GM03348 (cell line): ENCODE measurements around the gene SDK2.

ENCODE experiments used
- DNase-seq: peaks from one replicate; pipeline ENCODE4 v3.0.0; 2012; ENCODE audit warnings: low spot score

The SDK2 gene

DNA sequence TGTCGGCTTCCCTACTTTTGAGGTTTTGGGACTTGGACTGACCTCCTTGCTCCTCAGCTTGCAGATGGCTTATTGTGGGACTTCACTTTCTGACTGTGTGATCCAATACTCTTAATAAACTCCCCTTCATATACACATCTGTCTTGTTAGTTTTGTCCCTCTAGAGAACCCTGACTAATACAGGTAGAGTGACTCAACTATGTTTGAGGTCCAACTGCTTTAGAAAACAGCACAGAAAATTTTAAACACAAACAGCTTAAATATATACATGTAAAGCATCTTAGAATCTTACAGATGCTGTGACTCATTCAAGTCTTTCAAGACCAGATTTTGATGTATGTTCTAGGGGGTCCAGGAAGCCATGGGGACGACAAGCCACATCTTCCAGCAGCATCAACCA lies 11.7 kb downstream of the SDK2 start:
- no peak for DNase-seq

GRCh38 chr17:73630965-73631595 lies 13.2 kb downstream of the SDK2 start:
- no peak for DNase-seq

DNA sequence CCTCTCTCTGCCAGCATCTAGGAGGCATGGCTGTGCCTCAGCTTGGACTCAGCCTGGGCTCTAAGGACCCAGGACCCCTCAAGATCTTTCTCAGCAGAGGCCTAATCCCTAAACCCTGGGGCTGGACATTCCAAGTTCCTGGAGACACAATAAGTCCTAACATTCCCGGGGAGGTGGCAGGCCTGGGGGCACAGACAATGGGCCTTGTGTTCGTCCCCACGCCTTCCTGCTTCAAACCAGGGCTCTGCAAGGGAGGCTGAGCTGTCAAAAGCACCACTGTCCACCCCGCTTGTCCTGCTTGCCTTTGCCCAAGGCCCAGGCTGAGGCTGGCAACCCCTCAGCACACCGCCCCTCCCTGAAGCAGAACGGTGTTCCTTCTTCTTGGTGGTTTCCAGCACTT lies 13.7 kb downstream of the SDK2 start:
- DNase-seq: no peak

GRCh38 chr17:73628642-73629552 lies 15.3 kb downstream of the SDK2 start:
- DNase-seq: no peak

GRCh38 chr17:73625991-73626673 lies 18.1 kb downstream of the SDK2 start:
- no peak for DNase-seq

DNA sequence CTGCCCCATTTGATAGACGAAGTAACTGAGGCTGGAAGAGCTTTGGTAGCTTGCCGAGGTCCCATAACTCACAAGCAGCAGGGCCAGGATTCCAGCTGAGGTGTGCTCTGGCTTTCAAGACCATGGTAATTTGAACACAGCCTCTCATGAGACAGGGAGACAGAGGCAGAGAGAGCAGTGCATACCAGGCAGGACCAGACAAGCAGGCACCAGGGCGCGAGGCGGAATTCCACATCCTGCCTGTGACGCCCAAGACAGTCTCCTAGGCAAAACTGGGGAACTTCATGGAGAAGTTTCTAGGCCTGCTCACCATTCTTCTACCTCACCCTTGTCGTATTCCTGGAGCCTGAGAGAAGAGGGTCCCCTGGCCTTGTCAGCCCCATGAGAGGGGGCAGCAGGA lies 19.2 kb downstream of the SDK2 start:
- no peak for DNase-seq

DNA sequence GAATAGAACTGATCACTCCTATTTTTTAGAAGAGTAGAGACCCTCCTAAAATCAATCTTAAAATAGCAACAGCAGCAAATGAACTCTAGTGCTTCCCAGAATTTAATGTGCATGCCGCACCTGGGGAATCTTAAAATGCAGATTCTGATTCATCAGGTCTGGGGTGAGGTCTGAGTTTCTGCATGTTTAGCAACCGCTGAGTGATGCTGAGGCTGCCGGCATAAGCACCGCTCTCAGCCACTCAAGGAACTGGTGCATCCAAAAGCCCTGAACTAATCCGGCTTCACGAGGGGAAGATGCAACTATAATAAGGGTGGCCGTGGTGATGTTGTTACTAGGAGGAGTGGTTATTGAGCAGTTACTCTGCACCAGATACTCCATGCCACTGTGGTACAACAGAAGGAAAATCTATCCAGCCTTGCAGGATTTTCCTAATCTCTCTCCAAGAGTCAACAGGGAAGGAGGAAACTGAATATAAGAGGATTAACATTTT lies 19.7 kb downstream of the SDK2 start:
- no peak for DNase-seq

- no peak for DNase-seq
Observed at GRCh38 chr17:73623818-73624217, 20.4 kb downstream of the SDK2 start.

DNA sequence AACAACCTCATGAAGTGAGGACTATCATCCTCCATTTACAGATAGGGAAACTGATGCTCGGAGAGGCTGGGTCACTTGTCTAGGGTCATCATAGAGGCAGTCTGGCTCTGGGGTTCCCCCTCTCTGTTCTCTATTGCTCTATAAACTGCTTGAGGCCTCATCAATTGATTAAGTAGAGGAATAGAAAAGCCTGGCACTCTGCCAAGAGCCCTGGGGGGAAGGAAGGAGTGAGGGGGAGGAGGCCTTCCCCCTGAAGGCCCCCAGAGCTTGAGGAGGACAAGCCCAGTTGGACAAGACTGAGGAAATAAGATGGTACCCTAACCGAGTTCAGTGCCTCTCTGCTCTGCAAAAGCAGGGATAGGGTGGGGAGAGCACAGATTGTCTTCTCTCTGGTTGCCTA lies 21.0 kb downstream of the SDK2 start:
- DNase-seq: no peak

- DNase-seq: no peak
Observed at GRCh38 chr17:73622381-73622780, 21.9 kb downstream of the SDK2 start.

- DNase-seq: no peak
Observed at GRCh38 chr17:73621685-73622084, 22.6 kb downstream of the SDK2 start.

GRCh38 chr17:73620414-73620813 lies 23.8 kb downstream of the SDK2 start:
- DNase-seq: no peak

DNA sequence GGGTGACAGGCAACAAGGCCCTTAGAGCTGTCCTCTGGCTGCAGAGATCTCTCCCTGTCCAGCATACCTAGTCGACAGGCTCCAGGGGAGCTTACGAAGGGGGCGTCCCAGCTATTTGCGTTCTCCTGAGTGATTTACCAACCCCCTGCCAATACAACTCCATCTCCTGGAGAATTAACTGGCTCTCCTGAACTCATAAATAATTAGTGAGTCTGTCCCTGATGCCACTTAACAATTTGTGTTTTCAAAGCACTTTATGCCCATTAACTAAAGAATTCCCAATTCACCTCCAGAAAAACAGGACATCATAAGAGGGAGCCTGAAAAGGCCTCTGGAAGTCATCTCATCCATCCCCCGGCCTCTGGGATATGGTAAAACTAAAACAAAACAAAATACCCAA lies 26.7 kb downstream of the SDK2 start:
- DNase-seq: no peak

DNA sequence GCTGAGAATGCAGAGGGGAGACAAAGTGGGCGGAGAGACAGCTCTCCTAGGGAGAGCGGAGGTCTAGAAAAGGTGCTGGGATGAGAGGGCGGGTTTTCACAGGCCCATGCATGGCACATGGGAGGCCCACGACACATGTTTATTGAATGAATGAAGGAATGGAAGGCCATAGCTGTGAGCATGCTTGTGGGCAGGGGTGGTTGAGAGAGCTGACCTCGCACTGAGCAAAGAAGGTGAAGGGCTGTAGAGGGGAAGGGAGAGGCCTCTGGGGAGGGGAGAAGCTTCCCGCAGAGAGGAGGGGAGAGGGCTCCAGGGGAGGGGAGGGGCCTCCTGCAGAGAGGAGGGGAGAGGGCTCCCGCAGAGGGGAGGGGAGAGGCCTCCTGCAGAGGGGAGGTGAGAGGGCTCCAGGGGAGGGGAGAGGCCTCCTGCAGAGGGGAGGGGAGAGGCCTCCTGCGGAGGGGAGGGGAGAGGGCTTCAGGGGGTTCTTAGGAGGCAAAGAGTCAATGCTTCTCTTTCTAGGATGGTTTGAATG lies 27.3 kb downstream of the SDK2 start:
- no peak for DNase-seq

GRCh38 chr17:73616120-73616872 lies 27.9 kb downstream of the SDK2 start:
- DNase-seq: no peak

GRCh38 chr17:73614256-73614655 lies 30.0 kb downstream of the SDK2 start:
- no peak for DNase-seq

DNA sequence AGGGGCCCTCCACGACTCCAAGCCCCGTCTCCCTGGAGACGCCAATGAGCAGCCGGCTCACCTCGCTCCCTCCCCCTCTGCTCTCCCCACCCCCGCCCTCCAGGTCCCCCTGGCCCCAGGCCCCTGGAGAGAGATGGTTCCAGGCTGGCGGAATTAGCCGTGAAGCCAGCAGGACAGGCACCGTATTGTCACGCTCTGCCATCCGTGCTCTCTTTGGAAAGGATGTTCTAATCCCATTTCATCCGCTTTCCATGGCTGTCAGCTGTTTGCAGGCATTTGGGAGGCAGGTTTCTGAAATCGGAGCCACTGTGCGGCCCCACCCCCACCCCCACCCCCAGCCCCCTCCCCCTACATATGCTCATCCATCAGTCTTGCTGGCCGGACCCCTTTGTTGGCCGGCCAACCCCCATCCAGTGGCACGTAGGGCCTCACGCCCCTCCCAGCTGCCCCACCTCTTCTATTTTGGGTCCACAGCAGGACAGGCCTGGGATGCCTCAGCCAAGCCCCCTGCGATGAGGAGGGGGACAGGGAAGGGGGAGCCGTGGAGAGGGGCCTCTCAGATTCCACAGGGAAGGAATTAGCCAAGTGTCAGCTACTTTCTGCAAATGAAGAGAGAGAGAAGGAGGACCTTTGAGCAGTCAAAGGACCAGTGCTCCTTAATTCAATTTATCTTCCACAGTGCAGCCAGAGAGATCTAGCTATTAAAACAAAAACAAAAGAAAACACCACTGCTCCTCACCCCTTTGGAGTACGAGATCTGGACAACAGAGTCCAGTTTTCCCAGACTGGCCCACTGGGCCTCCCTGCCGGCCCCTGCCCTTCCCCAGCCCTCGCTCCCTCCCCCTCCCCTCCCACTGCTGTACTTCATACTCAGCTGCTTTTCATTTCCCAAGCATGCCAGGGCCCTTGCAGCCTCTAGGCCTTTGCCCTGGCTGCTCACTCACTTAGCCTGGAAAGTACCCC lies 30.7 kb downstream of the SDK2 start:
- DNase-seq: no peak

DNA sequence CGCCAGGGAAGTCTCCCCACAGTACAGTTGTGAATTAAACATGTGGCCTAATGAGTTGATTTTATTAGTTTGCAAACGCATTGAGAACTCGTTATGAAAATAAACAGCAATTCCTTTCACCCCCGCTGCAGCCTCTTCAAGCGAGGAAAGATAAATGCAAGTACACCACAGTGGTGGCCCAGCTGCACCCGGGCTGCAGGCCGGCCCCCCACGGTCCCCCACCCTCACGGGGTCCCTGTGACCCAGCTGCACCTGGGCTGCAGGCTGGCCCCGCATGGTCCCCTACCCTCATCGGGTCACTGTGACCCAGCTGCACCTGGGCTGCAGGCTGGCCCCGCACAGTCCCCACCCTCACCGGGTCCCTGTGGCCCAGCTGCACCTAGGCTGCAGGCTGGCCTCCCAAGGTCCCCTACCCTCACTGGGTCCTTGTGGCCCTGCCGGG lies 32.2 kb downstream of the SDK2 start:
- DNase-seq: no peak

- no peak for DNase-seq
Observed at GRCh38 chr17:73611630-73612029, 32.6 kb downstream of the SDK2 start.

DNA sequence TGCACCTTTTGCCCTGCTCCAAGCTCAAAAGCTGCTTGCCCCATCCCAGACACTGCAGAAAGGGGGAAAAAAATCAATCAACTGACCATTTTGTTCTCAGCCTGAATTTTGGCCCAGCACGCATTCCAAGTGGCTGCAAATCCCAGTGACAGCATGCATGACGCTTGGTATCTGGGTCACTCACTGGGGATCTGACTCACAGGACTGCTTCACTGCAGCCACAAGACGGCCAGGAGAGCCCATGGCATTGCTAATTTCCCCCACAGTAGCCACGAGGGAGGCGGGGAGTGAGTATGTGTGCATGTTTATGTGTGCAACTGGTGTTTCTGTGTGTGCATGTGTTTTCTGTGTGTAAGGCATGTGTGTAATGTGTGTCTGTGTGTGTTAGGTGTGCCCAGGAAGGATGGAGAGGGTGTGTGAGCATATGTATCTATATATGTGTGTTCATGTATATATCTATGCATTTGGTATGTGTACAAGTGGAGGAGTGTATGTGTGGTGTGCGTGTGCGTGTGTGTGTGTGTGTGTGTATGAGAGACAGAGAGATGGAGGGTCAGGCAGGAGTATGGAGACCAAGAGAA lies 33.8 kb downstream of the SDK2 start:
- no peak for DNase-seq
